GM21447 (cell line): Measurements from ENCODE around the gene STH.
"Not testable (repeated sequence)": the region's sequence is repeated elsewhere in the genome, so short reads cannot be mapped to it uniquely, and the experiment has no call there.

Experiments used
- ATAC-seq: cut with Tn5 transposase; IDR thresholded peaks from one replicate; pipeline ENCODE4 v1.9.1; 2021; ENCODE audit not compliant: unreplicated experiment

STH gene, protein sequence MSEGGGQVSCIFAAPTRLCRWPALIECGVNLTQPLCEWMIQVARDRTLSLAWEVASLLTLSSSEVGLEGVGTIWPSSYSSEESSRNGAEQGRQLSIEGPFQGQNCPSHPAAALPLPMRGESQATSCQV

DNA sequence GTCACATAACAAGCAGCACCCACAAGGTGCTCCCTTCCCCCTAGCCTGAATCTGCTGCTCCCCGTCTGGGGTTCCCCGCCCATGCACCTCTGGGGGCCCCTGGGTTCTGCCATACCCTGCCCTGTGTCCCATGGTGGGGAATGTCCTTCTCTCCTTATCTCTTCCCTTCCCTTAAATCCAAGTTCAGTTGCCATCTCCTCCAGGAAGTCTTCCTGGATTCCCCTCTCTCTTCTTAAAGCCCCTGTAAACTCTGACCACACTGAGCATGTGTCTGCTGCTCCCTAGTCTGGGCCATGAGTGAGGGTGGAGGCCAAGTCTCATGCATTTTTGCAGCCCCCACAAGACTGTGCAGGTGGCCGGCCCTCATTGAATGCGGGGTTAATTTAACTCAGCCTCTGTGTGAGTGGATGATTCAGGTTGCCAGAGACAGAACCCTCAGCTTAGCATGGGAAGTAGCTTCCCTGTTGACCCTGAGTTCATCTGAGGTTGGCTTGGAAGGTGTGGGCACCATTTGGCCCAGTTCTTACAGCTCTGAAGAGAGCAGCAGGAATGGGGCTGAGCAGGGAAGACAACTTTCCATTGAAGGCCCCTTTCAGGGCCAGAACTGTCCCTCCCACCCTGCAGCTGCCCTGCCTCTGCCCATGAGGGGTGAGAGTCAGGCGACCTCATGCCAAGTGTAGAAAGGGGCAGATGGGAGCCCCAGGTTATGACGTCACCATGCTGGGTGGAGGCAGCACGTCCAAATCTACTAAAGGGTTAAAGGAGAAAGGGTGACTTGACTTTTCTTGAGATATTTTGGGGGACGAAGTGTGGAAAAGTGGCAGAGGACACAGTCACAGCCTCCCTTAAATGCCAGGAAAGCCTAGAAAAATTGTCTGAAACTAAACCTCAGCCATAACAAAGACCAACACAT lies at the start of gene STH:
Gene STH, plus strand, starts transcription at position 264 of the 913 bp plus-strand sequence. Its CDS starts 30 bp downstream, at position 294.
- ATAC-seq = no peak

DNA sequence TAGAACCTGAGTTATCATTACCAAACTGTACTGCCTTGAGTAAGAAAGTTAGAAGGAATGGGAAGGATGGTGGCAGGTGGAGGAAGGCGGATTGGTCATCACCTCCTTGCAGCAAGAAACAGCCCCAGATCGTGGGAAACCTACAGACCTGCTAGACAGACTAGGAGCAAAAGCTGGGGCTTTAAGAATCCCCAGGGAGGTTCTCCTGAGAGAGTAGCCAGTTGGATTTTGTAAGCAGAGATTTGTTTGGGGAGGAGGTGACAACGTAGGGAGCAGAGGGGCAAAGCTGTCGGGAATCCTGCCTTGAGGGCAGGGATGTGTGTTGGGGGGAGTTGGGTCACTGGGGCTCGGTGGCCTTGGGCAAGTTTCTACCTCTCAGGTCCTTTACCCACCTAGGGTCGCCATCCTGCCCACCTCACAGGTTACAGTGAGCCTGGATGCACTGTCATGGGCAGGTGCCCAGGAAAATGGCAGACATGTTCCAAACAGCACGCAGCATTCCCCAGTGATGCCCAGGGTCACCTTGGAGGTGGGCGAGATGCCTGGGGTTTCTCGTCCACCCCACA lies 49.2 kb upstream of the STH start:
- ATAC-seq = no peak

DNA sequence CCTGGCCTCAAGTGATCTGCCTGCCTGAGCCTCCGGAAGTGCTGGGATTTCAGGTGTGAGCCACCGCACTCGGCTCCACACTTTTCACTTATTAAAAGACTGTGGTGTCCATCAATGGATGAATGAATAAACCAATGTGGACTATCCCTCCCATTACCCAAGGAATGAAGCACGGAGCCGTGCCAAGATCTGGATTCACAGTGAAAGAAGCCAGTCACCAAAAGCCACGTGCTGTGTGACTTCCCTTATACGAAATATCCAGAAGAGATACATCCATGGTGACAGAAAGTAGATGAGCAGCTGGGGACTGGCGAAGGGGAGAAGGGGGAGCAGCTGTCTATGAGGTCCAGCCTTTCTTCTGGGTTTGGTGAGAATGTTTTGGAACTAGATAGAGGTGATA lies 48.2 kb upstream of the STH start:
- ATAC-seq = no peak

DNA sequence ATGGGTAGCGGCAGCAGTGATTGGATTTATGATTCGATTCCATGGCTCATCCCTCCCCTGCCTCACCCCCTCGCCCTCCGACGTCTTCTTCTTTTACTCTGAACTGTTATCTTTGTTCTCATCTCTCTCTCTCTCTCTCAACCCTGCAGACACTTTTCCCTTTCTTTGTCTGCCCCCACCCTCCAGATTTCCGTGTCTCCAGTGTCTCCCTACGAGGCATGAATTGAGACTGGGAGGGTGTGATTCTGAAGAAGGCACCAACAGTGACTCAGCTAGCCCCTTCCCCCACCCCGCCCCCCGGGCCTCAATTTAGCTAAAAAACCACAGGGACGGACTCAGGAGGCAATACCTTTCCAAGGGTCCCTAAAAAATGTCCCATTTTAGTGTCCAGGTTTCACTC lies 47.6 kb upstream of the STH start:
- ATAC-seq = no peak

DNA sequence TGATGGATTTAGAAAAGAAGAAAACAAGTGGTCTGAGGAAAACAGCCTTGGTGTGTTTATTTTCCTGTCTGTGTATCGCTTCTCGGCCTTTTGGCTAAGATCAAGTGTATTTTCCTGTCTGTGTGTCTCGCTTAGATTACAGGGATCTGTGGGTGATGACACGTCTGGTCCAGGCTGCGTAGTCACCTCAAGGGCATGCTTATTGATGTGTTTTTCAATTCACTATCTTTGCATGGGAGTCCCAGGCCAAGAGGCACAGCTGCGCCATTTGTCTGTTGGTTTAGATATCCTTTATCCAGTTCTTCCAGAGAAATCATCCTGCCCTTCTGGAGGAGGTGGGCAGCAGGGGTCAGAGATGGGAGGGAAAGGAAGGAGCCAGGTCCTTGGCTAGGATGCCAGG lies 47.1 kb upstream of the STH start:
- ATAC-seq = no peak

DNA sequence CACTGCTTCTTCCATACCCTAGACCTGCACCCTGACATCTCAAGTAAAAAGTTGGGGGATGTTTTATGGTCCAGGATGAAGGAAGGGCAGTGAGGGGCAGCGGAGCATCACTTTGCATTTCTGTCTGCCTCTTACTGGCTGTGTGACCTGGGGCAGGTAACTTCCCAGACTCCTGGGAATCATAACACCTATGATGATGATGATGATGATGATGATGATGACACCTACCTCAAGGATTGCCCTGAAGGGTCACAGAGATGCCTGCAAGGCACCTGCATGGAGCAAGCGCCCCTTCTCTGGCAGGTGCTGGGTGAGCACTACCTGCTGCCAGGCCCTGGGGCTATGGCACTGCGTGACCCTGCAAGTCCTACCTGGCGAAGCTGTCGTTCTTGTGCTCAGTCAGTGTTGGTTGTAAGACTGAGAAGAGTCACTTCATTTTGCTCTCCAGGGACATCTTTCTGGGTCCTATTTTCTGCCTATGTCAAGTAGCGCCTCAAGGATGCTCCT lies 46.2 kb upstream of the STH start:
- ATAC-seq = no peak

DNA sequence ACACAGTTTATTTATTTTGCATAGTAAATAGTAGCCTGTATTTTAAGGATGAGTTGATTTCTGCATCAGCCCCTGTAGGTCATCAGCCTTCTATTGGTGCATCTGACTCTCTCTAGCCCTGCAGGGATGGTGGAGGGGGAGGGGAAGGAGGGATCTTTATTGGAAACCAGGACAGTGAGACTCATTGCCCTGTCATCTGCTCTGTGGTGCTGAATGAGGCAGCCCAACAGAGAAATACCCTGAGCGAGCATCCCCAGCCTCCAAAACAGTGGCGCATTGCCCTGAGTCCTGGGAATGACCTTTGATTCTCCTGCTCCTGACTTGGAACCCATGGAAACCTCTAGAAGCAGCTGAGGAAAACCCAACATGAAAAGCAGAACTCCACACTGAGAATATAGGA lies 45.5 kb upstream of the STH start:
- ATAC-seq = no peak

DNA sequence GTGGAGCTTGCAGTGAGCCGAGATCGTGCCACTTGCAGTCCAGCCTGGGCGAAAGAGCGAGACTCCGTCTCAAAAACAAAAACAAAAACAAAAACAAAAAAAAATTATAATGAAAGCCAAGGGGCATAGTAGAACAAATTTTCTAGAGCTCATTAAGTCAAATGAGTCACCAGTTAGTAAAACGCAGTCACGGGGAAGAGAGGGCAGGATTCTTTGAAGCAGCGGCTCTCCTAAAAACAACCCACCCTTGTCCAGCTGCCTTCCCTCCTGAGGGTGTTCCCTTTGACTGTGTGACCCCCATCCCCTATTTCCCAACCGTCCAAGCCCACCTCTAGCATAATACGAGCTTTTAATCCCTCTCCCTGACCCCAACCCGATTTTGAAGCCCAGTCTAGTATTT lies 44.1 kb upstream of the STH start:
- no peak for ATAC-seq

DNA sequence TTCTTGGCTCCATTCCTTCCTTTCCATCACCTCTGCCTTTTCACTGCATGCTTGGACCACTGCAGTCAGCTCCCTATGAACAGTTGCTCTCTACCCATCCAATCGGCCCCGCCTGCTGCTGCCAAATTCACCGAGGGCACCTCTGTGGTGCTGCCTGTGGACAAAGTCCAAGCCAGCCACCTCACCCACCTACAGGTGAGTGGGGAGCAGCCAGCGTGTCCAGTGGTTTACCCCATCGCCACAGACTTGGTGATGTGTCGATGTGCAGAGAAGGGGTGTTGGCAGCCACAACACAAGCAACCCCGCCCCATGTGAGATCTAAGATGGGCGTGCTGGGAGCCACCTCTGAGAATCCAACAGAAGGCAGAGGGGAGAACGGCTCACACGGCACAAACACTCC lies 43.7 kb upstream of the STH start:
- ATAC-seq = no peak

DNA sequence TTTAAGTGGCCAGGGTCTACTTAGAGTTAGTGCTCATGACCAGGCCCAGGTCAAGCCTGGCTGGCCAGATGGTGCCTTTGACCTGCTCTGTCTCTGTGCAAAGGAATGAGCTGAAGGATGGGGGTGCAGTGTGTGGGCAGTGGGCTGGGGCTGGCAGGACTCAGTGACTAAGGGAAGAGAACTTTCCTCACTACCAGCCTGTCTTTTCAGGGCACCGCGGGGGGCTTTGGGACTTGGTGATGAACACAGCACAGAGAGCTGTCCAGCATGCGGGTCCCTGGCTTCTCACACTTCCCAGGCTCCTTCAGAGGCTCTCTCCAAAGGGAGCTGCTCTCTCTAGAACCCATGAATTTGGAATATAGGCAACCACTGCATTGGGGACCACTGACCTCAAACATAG lies 43.0 kb upstream of the STH start:
- no peak for ATAC-seq

DNA sequence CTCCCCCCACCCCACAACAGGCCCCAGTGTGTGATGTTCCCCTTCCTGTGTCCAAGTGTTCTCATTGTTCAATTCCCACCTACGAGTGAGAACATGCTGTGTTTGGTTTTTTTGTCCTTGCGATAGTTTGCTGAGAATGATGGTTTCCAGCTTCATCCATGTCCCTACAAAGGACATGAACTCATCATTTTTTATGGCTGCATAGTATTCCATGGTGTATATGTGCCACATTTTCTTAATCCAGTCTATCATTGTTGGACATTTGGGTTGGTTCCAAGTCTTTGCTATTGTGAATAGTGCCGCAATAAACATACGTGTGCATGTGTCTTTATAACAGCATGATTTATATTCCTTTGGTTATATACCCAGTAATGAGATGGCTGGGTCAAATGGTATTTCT lies 42.3 kb upstream of the STH start:
- not testable (repeated sequence) for ATAC-seq

DNA sequence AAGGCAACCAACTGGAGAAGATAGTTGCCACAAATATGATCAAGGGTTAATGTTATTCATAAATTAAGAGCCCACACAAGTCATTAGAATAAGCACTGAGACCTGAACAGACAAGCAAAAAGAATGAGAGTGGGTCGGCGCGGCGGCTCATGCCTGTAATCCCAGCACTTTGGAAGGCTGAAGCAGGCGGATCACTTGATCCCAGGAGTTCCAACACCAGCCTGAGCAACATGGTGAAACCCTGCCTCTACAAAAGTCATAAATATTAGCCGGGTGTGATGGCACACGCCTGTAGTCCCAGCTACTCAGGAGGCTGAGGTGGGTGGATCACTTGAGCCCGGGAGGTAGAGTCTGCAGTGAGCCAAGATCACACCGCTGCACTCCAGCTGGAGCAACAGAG lies 40.7 kb upstream of the STH start:
- no peak for ATAC-seq

DNA sequence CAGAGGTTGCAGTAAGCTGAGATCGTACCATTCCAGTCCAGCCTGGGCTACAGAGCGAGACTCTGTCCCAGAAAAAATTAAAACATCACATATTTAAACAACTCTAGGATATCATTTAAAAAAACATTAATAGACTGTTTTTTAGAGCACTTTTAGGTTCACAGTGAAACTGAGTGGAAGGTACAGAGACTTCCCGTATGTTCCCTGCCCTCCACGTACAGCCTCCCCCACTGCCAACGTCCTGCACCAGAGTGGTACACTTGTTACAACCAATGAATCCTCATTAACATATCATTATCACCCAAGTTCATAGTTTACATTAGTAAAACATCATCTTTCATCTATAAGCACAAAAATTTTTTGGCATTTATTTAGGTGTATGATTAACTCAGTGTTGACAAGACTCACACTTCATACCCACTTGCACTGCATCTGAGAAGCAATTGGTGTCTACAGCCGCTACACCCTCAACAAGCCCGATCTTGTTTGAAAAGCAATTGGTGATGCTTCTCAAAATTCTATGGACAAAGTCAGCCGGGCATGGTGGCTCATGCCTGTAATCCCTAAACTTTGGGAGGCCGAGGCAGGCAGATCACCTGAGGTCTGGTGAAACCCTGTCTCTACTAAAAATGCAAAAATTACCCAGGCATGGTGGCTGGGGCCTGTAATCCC lies 39.9 kb upstream of the STH start:
- ATAC-seq = no peak

DNA sequence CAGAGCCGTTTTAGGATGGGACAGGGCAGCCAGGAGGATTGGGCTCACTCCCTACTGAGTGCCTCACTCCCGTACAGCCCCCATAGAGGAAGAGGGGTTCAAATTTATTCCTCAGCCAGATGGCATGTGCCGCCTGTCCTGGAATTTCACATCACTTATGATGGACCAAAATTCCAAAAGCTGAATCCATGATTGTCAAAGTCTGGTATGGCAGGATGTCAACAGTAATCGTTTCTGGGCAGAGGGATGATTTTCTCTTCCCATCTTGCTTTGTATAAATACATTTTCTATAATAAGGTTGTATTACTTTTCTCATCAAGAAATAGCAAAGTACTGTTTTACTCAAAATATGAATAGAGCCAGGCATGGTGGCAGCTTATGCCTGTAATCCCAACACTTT lies 38.7 kb upstream of the STH start:
- no peak for ATAC-seq

DNA sequence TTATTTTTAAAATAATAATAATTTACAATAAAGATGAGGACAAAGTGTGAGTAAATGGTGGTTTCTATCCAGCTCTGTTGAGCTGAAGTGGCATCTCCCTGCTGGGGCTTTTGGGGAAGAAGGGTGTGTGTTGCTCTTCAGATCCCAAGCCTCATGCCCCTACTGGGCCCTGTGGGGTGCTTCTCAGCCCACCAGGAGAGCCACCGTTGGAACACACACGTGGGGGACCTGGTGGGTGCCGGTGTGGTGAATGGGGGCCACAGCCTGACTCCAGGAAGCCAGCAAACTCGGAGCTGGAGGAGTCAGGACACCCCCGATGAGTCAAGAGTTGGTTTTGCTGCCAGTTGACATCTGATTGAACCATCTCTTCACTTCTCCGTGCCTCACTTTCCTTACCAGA lies 37.8 kb upstream of the STH start:
- ATAC-seq = no peak

DNA sequence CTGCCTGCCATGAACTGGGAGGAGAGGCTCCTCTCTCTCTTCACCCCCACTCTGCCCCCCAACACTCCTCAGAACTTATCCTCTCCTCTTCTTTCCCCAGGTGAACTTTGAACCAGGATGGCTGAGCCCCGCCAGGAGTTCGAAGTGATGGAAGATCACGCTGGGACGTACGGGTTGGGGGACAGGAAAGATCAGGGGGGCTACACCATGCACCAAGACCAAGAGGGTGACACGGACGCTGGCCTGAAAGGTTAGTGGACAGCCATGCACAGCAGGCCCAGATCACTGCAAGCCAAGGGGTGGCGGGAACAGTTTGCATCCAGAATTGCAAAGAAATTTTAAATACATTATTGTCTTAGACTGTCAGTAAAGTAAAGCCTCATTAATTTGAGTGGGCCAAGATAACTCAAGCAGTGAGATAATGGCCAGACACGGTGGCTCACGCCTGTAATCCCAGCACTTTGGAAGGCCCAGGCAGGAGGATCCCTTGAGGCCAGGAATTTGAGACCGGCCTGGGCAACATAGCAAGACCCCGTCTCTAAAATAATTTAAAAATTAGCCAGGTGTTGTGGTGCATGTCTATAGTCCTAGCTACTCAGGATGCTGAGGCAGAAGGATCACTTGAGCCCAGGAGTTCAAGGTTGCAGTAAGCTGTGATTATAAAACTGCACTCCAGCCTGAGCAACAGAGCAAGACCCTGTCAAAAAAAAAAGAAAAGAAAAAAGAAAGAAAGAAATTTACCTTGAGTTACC lies 36.7 kb upstream of the STH start:
- ATAC-seq = no peak

DNA sequence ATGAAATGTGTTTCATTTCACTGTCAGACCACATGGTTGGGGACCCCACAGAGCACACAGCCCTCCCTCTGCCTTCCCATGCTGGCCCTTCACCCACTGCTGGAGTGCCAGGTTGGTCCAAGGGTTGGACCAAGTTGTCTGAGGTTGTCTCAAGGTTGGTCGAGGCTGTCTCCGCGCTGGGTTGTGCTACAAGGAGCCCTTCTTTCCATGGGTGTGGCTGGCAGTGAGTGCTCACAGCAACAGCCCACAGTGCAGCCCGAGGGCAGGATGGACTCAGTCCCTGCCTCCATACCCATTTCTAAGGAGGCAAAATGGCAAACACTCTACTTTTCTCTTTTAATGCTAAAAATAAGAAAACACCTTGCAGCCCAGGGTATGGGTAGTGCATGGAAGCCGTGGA lies 35.8 kb upstream of the STH start:
- ATAC-seq = no peak

DNA sequence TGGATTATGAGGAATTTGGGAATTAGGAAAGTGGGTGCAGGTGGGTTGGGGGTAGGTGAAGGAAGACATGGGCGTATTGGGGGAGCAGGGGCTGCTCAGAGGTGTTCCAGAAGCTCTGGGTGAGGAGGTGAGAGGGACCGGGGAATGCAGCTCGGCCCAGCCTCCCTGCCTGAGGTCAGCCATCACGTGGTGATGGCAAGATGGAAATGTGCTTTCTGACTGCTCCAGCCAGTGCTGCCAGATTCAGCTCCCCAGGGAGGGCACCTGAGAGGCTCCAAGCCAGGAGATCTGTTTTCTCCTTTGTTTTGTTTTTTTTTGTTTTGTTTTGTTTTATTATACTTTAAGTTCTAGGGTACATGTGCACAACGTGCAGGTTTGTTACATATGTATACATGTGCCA lies 35.2 kb upstream of the STH start:
- ATAC-seq = no peak

DNA sequence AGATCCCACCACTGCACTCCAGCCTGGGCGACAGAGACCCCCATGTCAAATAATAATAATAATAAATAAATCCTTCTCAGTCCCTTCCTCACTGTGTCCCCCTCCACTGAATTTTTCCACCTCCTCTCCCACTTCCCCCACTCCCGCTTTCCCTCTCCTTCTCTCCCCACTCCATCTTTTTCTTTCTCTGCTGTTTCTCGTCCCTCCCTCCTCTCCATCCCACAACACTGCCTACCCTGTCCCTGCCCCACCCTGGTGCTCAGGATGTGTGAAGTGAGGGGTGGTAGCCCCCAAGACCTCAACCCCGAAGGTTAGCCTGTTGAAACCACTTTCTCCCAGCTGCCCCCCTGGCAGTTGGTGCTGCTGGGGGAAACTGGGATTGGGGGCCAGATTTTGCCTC lies 34.4 kb upstream of the STH start:
- ATAC-seq = no peak

DNA sequence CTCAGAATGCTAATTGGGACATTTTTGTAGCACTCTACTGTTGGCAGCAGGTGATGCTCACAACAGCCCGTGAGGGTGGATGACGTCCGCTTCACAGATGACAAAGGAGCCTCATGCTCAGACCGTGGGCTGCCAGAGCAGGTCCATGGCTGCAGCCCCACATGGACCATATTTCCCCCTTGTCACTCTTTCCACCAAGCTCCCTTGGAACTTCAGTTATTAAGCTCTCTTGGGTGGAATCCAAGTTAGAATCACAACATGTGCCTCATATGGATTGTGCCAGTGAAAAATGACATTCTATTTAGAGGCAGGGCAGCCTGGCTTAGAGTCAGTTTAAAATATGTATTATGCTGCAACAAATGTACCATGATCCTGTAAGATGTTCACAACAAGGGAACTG lies 33.2 kb upstream of the STH start:
- no peak for ATAC-seq
